Ovary (tissue), 9 donors: ENCODE measurements around the gene DNAH9. TPM values are rescaled to one million over a fixed set of nuclear protein-coding genes. Genes with fewer than 3 reads are reported as not detected.

ENCODE experiments used
- DNase-seq, 5 donors: peaks; one replicate each; pipeline ENCODE4 v3.0.0-alpha.2; 2019 to 2020
- H3K27ac ChIP-seq, 2 donors: fragments of 200-600 bp; one replicate each; pipeline versions ENCODE4 v1.5.1 to v1.8.0; 2019 to 2022
- H3K27me3 ChIP-seq: fragments of 200-600 bp; one replicate; pipeline ENCODE4 v1.8.0; 2022
- H3K36me3 ChIP-seq: fragments of 200-600 bp; sonication (generic); one replicate; pipeline ENCODE4 v1.5.1; 2019
- H3K4me1 ChIP-seq: one replicate; pipeline ENCODE4 v1.8.1; 2013; ENCODE audit warnings: mild to moderate bottlenecking, moderate library complexity; ENCODE audit not compliant: insufficient read depth
- H3K4me3 ChIP-seq: fragments of 200-600 bp; sonication (generic); one replicate; pipeline ENCODE4 v1.5.1; 2017
- H3K9me3 ChIP-seq, 2 donors: fragments of 200-600 bp in 1 of 2; sonication (generic) in 1 of 2; one replicate each; pipeline versions ENCODE4 v1.5.1 to v1.8.1; 2013 to 2019; ENCODE audit warnings: mild to moderate bottlenecking in 1 of 2, moderate library complexity in 1 of 2
- EP300 ChIP-seq: sonication (generic); formaldehyde crosslinking; IDR thresholded peaks from one replicate; pipeline ENCODE4 v1.6.1; 2017; ENCODE audit warnings: antibody characterized with exemption
- POLR2A ChIP-seq: fragments of 450-650 bp; IDR thresholded peaks from one replicate; pipeline ENCODE4 v1.6.1; 2017; ENCODE audit warnings: antibody characterized with exemption, mild to moderate bottlenecking, moderate library complexity
- WGBS, 3 donors: extraction: QIAGEN DNeasy Blood & Tissue Kit in 1 of 3; methylation state at CpG; one replicate each; pipeline versions ENCODE4 v1.1.5 to v1.1.7; 2013 to 2017; 5-methylcytosine and 5-hydroxymethylcytosine counted together
- intact Hi-C, 4 donors: fragments of 100-400 bp; cut with DNase I; formaldehyde crosslinking; loops; one replicate each; pipeline versions ENCODE4 v1.11.0 to v1.15.1; 2022 to 2023
- polyA plus RNA-seq, 2 donors: library from polyadenylated mRNA; stranded (reverse); fragments of 200-250 nt in 1 of 2; fragments of 350-450 nt in 1 of 2; fragmentation: Illumina TruSeq in 1 of 2; extraction: RNeasy Lipid Tissue Mini Kit (QIAGEN cat#74804) in 1 of 2; gene quantifications; one replicate each; pipeline ENCODE4 v1.2.3, GENCODE V29; 2013 to 2014
- total RNA-seq, 7 donors: library from RNA; depleted of rRNA in 2 of 7; stranded (reverse); fragments of >200 nt in 2 of 7; fragmentation: NEBNext Ultra II Directional in 3 of 7; extraction: Animal tissue kit (Norgen Biotek cat#: 25700) in 3 of 7; gene quantifications; one replicate each; pipeline versions ENCODE4 v1.1.0 to v1.2.4, GENCODE V29; 2016 to 2023
- TF ChIP-seq, protein P1 (sequence below), 3 donors: fragments of 450-650 bp in 2 of 3; fragments of 200-600 bp in 1 of 3; IDR thresholded peaks; one replicate each; pipeline versions ENCODE4 v1.5.1 to v1.8.0; 2016 to 2022; ENCODE audit warnings: antibody characterized with exemption in 3 of 3, mild to moderate bottlenecking in 1 of 3
- donor health status: DM: no; HTN: no; CAD: no; lungs with moderate emphysema.
- donor health status: DM: no; HTN: no; CAD: no.
- donor health status: Bipolar disorder and iron deficiency.
- donor health status: DM: yes; HTN: yes; CAD: no.
- donor health status: DM: no; HTN: no; CAD: no.
- donor health status: DM: yes; HTN: yes; CAD: no.

The DNAH9 gene
- total and polyA plus RNA-seq, 9 donors, result 1.4 to 43.7 (median 3.4) TPM

DNA sequence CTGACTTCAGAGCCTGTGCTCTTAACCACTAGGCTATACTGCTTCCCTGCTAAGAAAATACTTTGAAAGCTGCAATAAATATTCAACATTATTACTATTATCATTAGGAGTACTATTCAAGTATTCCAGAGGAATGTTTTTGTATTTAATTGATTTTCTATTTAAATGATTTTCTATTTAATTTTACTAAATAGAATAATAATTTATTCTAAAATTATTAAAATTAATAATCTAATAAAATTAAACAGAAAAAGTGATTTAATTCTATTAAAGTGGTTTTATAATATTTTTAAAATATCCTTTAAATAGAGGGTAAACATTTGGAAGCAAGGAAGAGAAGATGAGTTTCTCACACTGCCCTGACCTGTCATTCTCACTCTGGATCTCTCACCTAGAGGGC, 173.8 kb downstream of the DNAH9 start:
- no peaks in the 10 kb centered on the region for H3K27me3 ChIP-seq
- H3K4me1 ChIP-seq, result no peaks in the 10 kb centered on the region
- H3K9me3 ChIP-seq, result no peaks in the 10 kb centered on the region
- no peak overlapping the region for H3K4me3 ChIP-seq
- intact Hi-C loops, result loop anchor here in 1 of 4 donors (10.0 kb wide), 1 partner anchor 63 kb away; no protein-coding TSS in a partner anchor
- TF ChIP-seq, protein P1, sequence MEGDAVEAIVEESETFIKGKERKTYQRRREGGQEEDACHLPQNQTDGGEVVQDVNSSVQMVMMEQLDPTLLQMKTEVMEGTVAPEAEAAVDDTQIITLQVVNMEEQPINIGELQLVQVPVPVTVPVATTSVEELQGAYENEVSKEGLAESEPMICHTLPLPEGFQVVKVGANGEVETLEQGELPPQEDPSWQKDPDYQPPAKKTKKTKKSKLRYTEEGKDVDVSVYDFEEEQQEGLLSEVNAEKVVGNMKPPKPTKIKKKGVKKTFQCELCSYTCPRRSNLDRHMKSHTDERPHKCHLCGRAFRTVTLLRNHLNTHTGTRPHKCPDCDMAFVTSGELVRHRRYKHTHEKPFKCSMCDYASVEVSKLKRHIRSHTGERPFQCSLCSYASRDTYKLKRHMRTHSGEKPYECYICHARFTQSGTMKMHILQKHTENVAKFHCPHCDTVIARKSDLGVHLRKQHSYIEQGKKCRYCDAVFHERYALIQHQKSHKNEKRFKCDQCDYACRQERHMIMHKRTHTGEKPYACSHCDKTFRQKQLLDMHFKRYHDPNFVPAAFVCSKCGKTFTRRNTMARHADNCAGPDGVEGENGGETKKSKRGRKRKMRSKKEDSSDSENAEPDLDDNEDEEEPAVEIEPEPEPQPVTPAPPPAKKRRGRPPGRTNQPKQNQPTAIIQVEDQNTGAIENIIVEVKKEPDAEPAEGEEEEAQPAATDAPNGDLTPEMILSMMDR (IDR thresholded peaks at IDR 0.05), result no peak
- TF ChIP-seq EP300 (no peak), POLR2A (no peak)
- H3K36me3 ChIP-seq, result no peaks in the 10 kb centered on the region
- no peak for DNase-seq
- no peak overlapping the region for H3K27ac ChIP-seq

DNA sequence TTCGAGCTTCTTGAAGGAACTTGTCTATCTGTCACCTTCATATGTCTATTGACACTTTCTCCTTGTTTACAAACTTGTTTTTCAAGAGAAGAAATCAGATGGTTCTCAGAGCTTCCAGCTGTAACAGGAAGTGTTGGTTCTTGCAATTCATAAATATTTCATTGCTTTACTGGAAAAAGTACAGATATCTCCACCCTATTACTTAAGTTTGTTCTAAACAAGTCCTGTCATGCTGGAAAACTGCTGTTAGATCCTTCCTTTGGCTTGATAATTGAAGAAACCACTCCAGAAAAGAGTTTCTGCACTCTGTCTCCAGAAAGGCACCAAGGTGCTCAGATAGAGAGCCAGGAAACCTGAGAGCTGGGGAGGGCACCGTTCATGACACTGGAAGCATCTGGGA, 181.6 kb downstream of the DNAH9 start:
- H3K4me3 ChIP-seq, result no peak overlapping the region
- H3K27ac ChIP-seq, result no peak overlapping the region
- WGBS, 3 donors, result 68 to 77% (median 77%) methylated on average over 2 of the region's 2 CpGs
- intact Hi-C loops, result loop anchor here in 1 of 4 donors (10.0 kb wide), 1 partner anchor 55 kb away; no protein-coding TSS in a partner anchor
- DNase-seq, result no peak
- H3K9me3 ChIP-seq, result no peaks in the 10 kb centered on the region
- no peaks in the 10 kb centered on the region for H3K4me1 ChIP-seq
- no peaks in the 10 kb centered on the region for H3K27me3 ChIP-seq
- H3K36me3 ChIP-seq, result no peaks in the 10 kb centered on the region
- TF ChIP-seq EP300 (no peak), POLR2A (no peak)
- TF ChIP-seq, protein P1 (IDR thresholded peaks at IDR 0.05), result no peak

DNA sequence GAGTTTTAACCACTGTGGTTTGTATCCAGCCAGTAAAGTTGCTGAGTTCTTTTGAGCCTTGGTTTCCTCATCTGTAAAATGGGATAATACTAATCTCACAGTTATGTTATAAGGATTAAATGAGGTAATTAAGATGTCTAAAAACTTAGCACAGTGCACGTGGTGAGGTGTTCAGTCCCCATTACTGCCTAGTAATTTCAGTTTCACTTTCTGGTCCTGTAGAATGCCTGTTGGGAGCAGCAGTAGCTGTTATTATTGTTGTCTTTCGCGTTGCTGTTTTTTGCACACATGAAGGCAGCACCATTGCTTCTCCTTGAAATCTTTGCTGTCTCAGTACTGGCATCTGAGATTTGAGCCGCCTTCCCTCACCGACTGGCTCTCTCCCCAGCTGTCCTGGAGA, 182.4 kb downstream of the DNAH9 start:
- H3K36me3 ChIP-seq, result no peaks in the 10 kb centered on the region
- intact Hi-C loops, result no loop called here
- no peak for DNase-seq
- no peaks in the 10 kb centered on the region for H3K9me3 ChIP-seq
- no peak for TF ChIP-seq POLR2A
- H3K27me3 ChIP-seq, result no peaks in the 10 kb centered on the region
- no peak overlapping the region for H3K4me3 ChIP-seq
- WGBS, 3 donors, result 81 to 87% (median 84%) methylated on average over 5 of the region's 5 CpGs
- H3K4me1 ChIP-seq, result no peaks in the 10 kb centered on the region
- H3K27ac ChIP-seq, result no peak overlapping the region

DNA sequence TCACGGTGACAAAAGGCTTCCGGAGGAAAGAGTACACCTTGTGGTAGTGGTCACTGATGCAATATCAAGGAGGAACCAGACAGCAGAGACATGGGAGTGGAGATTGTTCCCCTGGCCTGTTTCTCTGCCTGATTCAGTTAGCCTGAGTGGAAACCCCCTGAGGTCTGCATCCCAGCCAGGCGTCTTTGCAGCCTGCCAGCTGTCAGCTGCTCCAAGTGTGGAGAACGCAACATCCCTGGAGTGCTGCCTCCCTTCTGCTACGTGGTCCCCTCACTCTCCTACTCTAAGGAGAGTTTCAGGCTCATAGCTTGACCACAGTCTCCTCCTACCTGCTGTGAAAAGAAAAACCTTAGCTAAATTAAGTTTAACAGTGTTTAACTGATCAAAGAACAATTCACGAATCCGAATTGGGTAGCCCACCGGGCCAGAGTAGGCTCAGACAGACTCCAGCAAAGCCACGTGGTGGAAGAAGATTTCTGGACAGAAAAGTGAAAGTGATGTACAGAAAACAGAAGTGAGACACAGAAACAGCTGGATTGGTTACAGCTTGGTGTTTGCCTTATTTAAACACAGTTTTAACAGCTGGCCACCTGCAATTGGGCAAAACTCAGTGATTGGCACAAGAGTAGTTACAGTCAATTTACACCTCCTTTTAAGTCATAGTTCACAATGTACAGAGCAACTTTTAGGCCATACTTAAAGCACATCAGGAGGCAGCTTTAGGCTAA, 188.6 kb downstream of the DNAH9 start:
- Histone ChIP-seq H3K27me3 (no peaks in the 10 kb centered on the region), H3K27ac (no peak overlapping the region), H3K4me3 (no peak overlapping the region), H3K36me3 (no peaks in the 10 kb centered on the region), H3K4me1 (no peaks in the 10 kb centered on the region), H3K9me3 (no peaks in the 10 kb centered on the region)
- intact Hi-C loops, result no loop called here
- TF ChIP-seq, protein P1 (IDR thresholded peaks at IDR 0.05), result no peak
- no peak for TF ChIP-seq EP300
- no peak for TF ChIP-seq POLR2A
- no peak for DNase-seq
- 77 to 81% (median 78%) methylated on average over 9 of the region's 9 CpGs for WGBS, 3 donors

DNA sequence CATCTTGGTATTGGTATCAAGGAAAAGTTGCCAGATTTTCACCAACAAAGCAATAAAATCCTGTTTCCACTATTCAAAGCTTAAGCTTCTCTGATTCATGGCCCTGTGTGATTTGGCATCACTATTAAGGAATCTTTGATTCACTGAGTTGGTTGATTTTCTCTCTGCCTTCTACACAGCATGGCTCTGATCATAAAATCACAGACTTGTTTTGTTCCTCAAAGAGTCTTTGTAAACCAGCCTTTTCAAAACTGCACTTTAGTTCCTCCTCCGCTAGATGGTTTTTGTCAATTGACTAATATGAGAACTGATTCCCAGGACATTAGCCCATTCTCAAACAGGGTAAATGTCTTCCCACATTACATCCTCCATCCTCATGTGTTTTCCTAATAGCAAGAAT, 197.6 kb downstream of the DNAH9 start:
- no peak for TF ChIP-seq POLR2A
- TF ChIP-seq EP300, result no peak
- TF ChIP-seq, protein P1 (IDR thresholded peaks at IDR 0.05), result no peak
- H3K27me3 ChIP-seq, result no peaks in the 10 kb centered on the region
- H3K4me3 ChIP-seq, result no peak overlapping the region
- DNase-seq, result no peak
- intact Hi-C loops, result no loop called here
- H3K4me1 ChIP-seq, result no peaks in the 10 kb centered on the region
- no peaks in the 10 kb centered on the region for H3K36me3 ChIP-seq
- WGBS, 3 donors, result 95 to 100% (median 97%) methylated on average over 1 of the region's 1 CpG
- no peaks in the 10 kb centered on the region for H3K9me3 ChIP-seq
- H3K27ac ChIP-seq, result no peak overlapping the region
